Mucosa of descending colon (tissue), 3 donors: ENCODE results near the gene SDE2. TPM values are rescaled to one million over a fixed set of nuclear protein-coding genes. Genes with fewer than 3 reads are reported as not detected.

Experiments
- ATAC-seq: fragments of 200-7000 bp; cut with Tn5 transposase; one replicate; pipeline ENCODE4 v1.9.1; 2020; ENCODE audit warnings: mild to moderate bottlenecking, moderate library complexity
- DNase-seq, 3 donors: peaks; one replicate each; pipeline ENCODE4 v3.0.0-alpha.2; 2020
- H3K36me3 ChIP-seq: fragments of 200-600 bp; one replicate; pipeline ENCODE4 v1.8.0; 2021; ENCODE audit warnings: low read depth, mild to moderate bottlenecking
- H3K4me1 ChIP-seq: fragments of 200-600 bp; one replicate; pipeline ENCODE4 v1.8.0; 2021; ENCODE audit warnings: low read depth, mild to moderate bottlenecking
- H3K4me3 ChIP-seq: fragments of 200-600 bp; one replicate; pipeline ENCODE4 v1.8.0; 2021; ENCODE audit warnings: mild to moderate bottlenecking
- H3K9me3 ChIP-seq: fragments of 200-600 bp; one replicate; pipeline ENCODE4 v1.8.0; 2021; ENCODE audit warnings: mild to moderate bottlenecking
- CTCF ChIP-seq: fragments of 200-600 bp; IDR thresholded peaks from one replicate; pipeline ENCODE4 v1.8.0; 2022; ENCODE audit warnings: antibody characterized with exemption, mild to moderate bottlenecking
- intact Hi-C, 2 donors: fragments of 100-400 bp; cut with DNase I in 1 of 2; cut with micrococcal nuclease in 1 of 2; formaldehyde crosslinking; loops; one replicate each; pipeline versions ENCODE4 v1.11.0 to v1.11.1; 2022; cut with DNase I, micrococcal nuclease
- total RNA-seq, 3 donors: library from RNA; stranded (reverse); fragmentation: NEBNext Ultra II Directional in 2 of 3; extraction: Animal tissue kit (Norgen Biotek cat#: 25700) in 2 of 3; gene quantifications; one replicate each; pipeline versions ENCODE4 v1.2.1 to v1.2.4, GENCODE V29; 2021 to 2023
- donor health status: DM: no; HTN: no; CAD: no; lungs with moderate emphysema.
- donor health status: DM: no; HTN: no; CAD: no.
- donor health status: DM: no; HTN: yes; CAD: no.

The SDE2 gene
- total RNA-seq, 3 donors from 2014 or later = 14.1 to 21.0 (median 15.0) TPM

- DNase-seq (no peak), ATAC-seq (no peak)
- no peak for TF ChIP-seq CTCF
- intact Hi-C loops = no loop called here
- Histone ChIP-seq H3K4me3 (no peak overlapping the region), H3K36me3 (peaks cover 8% of the 10 kb centered on the region), H3K4me1 (peaks cover 30% of the 10 kb centered on the region), H3K9me3 (no peaks in the 10 kb centered on the region)
These were observed 3.0 kb downstream of the SDE2 start for GRCh38 chr1:225995919-225996864.

- TF ChIP-seq CTCF = no peak
- ATAC-seq (no peak), DNase-seq (no peak)
- no peaks in the 10 kb centered on the region for H3K4me1 ChIP-seq
- no peaks in the 10 kb centered on the region for H3K9me3 ChIP-seq
- H3K36me3 ChIP-seq = no peaks in the 10 kb centered on the region
- intact Hi-C loops = no loop called here
- no peak overlapping the region for H3K4me3 ChIP-seq
These were observed 8.3 kb downstream of the SDE2 start for GRCh38 chr1:225990705-225991464.

- ATAC-seq (peak; percentile 59), DNase-seq (no peak)
- intact Hi-C loops = no loop called here
- TF ChIP-seq CTCF = peak; percentile 38
- no peaks in the 10 kb centered on the region for H3K36me3 ChIP-seq
- no peaks in the 10 kb centered on the region for H3K9me3 ChIP-seq
- H3K4me1 ChIP-seq = no peaks in the 10 kb centered on the region
- no peak overlapping the region for H3K4me3 ChIP-seq
These were observed 11.4 kb downstream of the SDE2 start for GRCh38 chr1:225987491-225988316.

- intact Hi-C loops = no loop called here
- DNase-seq = no peak
- TF ChIP-seq CTCF = no peak
- Histone ChIP-seq H3K9me3 (no peaks in the 10 kb centered on the region), H3K36me3 (no peaks in the 10 kb centered on the region), H3K4me1 (peaks cover 13% of the 10 kb centered on the region), H3K4me3 (no peak overlapping the region)
- ATAC-seq = no peak
These were observed 17.4 kb downstream of the SDE2 start for GRCh38 chr1:225981714-225982113.
